Medulla oblongata (tissue), 1 donor: ENCODE measurements around the gene CACNG3.
"Not testable (repeated sequence)": the region's sequence is repeated elsewhere in the genome, so short reads cannot be mapped to it uniquely, and the experiment has no call there.

Experiments used
- DNase-seq: peaks from one replicate; pipeline ENCODE4 v3.0.0-alpha.2; 2015; ENCODE audit errors: extremely low spot score

Gene CACNG3

GRCh38 chr16:24332582-24333090 lies 76.5 kb downstream of the CACNG3 start:
- DNase-seq: no peak

GRCh38 chr16:24336491-24336890 lies 80.4 kb downstream of the CACNG3 start:
- no peak for DNase-seq

- DNase-seq: no peak
Observed at GRCh38 chr16:24337013-24337412, 80.9 kb downstream of the CACNG3 start.

- DNase-seq: not testable (repeated sequence)
Observed at GRCh38 chr16:24343829-24344228, 87.7 kb downstream of the CACNG3 start.

GRCh38 chr16:24344784-24345183 lies 88.6 kb downstream of the CACNG3 start:
- no peak for DNase-seq

- no peak for DNase-seq
Observed at GRCh38 chr16:24345704-24346103, 89.6 kb downstream of the CACNG3 start.

- DNase-seq: no peak
Observed at GRCh38 chr16:24346734-24347133, 90.6 kb downstream of the CACNG3 start.

- no peak for DNase-seq
Observed at GRCh38 chr16:24347556-24347955, 91.4 kb downstream of the CACNG3 start.

GRCh38 chr16:24348545-24349290 lies 92.6 kb downstream of the CACNG3 start:
- no peak for DNase-seq

GRCh38 chr16:24349320-24349719 lies 93.2 kb downstream of the CACNG3 start:
- no peak for DNase-seq

- DNase-seq: no peak
Observed at GRCh38 chr16:24352746-24353145, 96.6 kb downstream of the CACNG3 start.

GRCh38 chr16:24353622-24354021 lies 97.5 kb downstream of the CACNG3 start:
- DNase-seq: no peak

- DNase-seq: no peak
Observed at GRCh38 chr16:24357511-24357910, 101.4 kb downstream of the CACNG3 start.

- DNase-seq: no peak
Observed at GRCh38 chr16:24358117-24358516, 102.0 kb downstream of the CACNG3 start.

- no peak for DNase-seq
Observed at GRCh38 chr16:24359490-24359889, 103.4 kb downstream of the CACNG3 start.

- no peak for DNase-seq
Observed at GRCh38 chr16:24360936-24361335, 104.8 kb downstream of the CACNG3 start.

- DNase-seq: no peak
Observed at GRCh38 chr16:24364596-24364995, 108.5 kb downstream of the CACNG3 start.

- DNase-seq: no peak
Observed at GRCh38 chr16:24367186-24367710, 111.1 kb downstream of the CACNG3 start.

- DNase-seq: no peak
Observed at GRCh38 chr16:24372824-24373223, 116.7 kb downstream of the CACNG3 start.

- no peak for DNase-seq
Observed at GRCh38 chr16:24378999-24379398, 122.9 kb downstream of the CACNG3 start.

GRCh38 chr16:24381470-24382118 lies 125.5 kb downstream of the CACNG3 start:
- no peak for DNase-seq

GRCh38 chr16:24382762-24383407 lies 126.8 kb downstream of the CACNG3 start:
- DNase-seq: no peak
